BJ (cell line): ENCODE measurements around the gene FCAR. TPM values are rescaled to one million over a fixed set of nuclear protein-coding genes. Genes with fewer than 3 reads are reported as not detected.
"Not testable (repeated sequence)": the region's sequence is repeated elsewhere in the genome, so short reads cannot be mapped to it uniquely, and the experiment has no call there.

ENCODE experiments used
- CTCF ChIA-PET: fragments of 350-600 bp; formaldehyde crosslinking; extraction: SDS; loops from one replicate; lab custom pipeline; 2021; ENCODE audit warnings: antibody characterized with exemption, inconsistent platforms; lab: Yijun Ruan, JAX
- POLR2A ChIA-PET: fragments of 300-600 bp; sonication (Branson Sonifier 250); formaldehyde crosslinking; extraction: SDS; loops from one replicate; lab custom pipeline; 2021; ENCODE audit warnings: antibody characterized with exemption; lab: Charles Lee
- DNase-seq: peaks from one replicate; pipeline ENCODE4 v3.0.0-alpha.2; 2011; ENCODE audit warnings: low read depth
- H3K27me3 ChIP-seq: 2 replicates; pipeline ENCODE4 v1.6.0; 2011; ENCODE audit warnings: low read length; ENCODE audit not compliant: control insufficient read depth, insufficient read depth
- H3K36me3 ChIP-seq: 2 replicates; pipeline ENCODE4 v1.5.1; 2011; ENCODE audit warnings: low read length; ENCODE audit not compliant: control insufficient read depth, insufficient read depth
- H3K4me3 ChIP-seq: 2 replicates; pipeline ENCODE4 v1.5.1; 2011; ENCODE audit warnings: low read depth, mild to moderate bottlenecking, control low read depth, low read length
- polyA plus RNA-seq: library from polyadenylated mRNA; depleted of rRNA; stranded (reverse); fragments of >200 nt; gene quantifications from 2 replicates; pipeline ENCODE4 v1.2.3, GENCODE V29; 2011
- TF ChIP-seq, protein P1 (sequence below): IDR thresholded peaks from 2 replicates; pipeline ENCODE4 v1.5.1; 2011; ENCODE audit warnings: low read depth, mild to moderate bottlenecking, control low read depth, inconsistent platforms, low read length, moderate library complexity; ENCODE audit not compliant: insufficient read depth

The FCAR gene
- polyA plus RNA-seq, 1 experiment = not detected

DNA sequence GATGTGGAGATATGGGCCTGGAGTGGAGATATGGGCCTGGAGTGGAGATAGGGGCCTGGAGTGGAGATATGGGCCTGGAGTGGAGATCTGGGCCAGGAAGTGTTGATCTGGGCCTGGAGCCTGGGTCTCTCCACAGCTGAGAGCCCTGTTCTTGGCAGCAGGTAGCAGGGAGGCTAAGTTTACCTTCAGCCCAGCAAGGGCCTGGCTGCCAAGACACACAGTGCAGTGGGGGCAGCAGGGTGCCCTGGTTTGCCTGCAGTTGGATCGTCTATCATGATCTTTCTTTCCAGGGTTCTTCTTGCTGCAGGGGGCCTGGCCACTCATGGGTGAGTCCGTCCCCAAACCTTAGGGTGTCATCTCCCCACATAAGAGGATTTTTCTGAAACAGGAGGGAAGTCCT lies 23.1 kb upstream of the FCAR start:
- Histone ChIP-seq H3K36me3 (no peaks in the 10 kb centered on the region), H3K4me3 (no peak overlapping the region), H3K27me3 (no peaks in the 10 kb centered on the region)
- CTCF ChIA-PET = no interaction called here
- no peak for DNase-seq
- TF ChIP-seq, protein P1, sequence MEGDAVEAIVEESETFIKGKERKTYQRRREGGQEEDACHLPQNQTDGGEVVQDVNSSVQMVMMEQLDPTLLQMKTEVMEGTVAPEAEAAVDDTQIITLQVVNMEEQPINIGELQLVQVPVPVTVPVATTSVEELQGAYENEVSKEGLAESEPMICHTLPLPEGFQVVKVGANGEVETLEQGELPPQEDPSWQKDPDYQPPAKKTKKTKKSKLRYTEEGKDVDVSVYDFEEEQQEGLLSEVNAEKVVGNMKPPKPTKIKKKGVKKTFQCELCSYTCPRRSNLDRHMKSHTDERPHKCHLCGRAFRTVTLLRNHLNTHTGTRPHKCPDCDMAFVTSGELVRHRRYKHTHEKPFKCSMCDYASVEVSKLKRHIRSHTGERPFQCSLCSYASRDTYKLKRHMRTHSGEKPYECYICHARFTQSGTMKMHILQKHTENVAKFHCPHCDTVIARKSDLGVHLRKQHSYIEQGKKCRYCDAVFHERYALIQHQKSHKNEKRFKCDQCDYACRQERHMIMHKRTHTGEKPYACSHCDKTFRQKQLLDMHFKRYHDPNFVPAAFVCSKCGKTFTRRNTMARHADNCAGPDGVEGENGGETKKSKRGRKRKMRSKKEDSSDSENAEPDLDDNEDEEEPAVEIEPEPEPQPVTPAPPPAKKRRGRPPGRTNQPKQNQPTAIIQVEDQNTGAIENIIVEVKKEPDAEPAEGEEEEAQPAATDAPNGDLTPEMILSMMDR = no peak
- POLR2A ChIA-PET = no interaction called here

- H3K4me3 ChIP-seq = no peak overlapping the region
- CTCF ChIA-PET = no interaction called here
- TF ChIP-seq, protein P1 = no peak
- no peaks in the 10 kb centered on the region for H3K27me3 ChIP-seq
- H3K36me3 ChIP-seq = no peaks in the 10 kb centered on the region
- DNase-seq = no peak
- POLR2A ChIA-PET = no interaction called here
These were observed 22.7 kb upstream of the FCAR start for GRCh38 chr19:54851353-54851752.

DNA sequence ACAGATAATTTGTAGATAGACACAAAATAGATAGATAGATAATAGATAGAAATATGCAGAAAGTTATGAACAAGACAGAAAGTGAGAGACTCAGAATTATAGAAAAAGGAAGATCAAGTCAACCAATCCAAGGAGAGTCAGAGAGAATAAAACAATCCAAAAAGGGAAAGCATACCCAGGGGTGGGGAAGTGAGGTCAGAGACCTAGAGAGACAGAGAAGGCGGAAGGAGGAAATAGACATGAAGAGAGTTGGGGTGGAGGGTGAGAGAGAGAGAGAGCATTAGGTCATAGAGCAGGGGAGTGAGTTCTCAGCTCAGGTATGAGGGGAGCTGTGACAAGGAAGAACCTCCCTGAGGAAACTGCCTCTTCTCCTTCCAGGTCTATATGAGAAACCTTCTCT lies 18.8 kb upstream of the FCAR start:
- CTCF ChIA-PET, DNase-seq, H3K36me3 ChIP-seq, H3K27me3 ChIP-seq, POLR2A ChIA-PET, H3K4me3 ChIP-seq: not testable (repeated sequence)

DNA sequence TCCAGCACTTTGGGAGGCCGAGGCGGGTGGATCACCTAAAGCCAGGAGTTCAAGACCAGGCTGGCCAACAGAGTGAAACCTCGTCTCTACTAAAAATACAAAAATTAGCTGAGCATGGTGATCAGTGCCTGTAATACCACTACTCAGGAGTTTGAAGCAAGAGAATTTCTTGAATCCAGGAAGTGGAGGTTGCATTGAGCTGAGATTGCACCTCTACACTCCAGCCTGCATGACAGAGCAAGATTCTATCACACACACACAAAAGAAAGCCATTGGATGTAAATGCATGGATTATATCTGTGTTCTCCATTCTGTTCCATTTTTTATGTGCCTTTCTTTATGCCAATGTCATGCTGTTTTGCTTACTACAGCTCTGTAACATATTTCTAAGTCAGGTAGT lies 15.6 kb upstream of the FCAR start:
- POLR2A ChIA-PET, H3K36me3 ChIP-seq, H3K4me3 ChIP-seq, H3K27me3 ChIP-seq, DNase-seq, CTCF ChIA-PET: not testable (repeated sequence)

DNA sequence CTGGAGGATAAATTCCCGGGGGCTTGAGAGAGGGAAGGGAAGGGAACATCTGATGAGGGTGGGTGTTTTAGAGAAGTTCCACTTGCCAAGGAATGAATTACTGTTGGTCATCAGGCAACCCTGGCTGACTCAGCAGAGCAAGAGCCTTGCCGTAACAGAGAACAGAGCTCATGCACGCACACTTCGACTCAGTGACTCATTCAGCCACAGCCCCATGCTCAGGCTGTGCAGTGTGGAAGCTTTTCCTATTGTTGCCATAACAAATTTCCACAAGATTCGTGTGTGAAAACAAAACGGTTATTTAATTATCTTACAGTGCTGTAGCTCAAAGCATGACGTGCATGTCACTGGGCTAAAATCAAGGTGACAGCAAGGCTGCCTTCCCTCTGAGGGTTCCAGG lies 14.6 kb upstream of the FCAR start:
- H3K4me3 ChIP-seq, H3K36me3 ChIP-seq, DNase-seq, CTCF ChIA-PET, POLR2A ChIA-PET, H3K27me3 ChIP-seq: not testable (repeated sequence)

- H3K27me3 ChIP-seq, CTCF ChIA-PET, H3K4me3 ChIP-seq, DNase-seq, POLR2A ChIA-PET, H3K36me3 ChIP-seq: not testable (repeated sequence)
These were observed 10.6 kb upstream of the FCAR start for GRCh38 chr19:54863459-54863858.

GRCh38 chr19:54871696-54872095 lies 2.3 kb upstream of the FCAR start:
- ChIA-PET POLR2A (no interaction called here), CTCF (interaction anchor here (0.5 kb wide), 1 partner anchor 27 kb away, joined by 3 read pairs; no protein-coding TSS in a partner anchor)
- no peak overlapping the region for H3K4me3 ChIP-seq
- H3K27me3 ChIP-seq = no peaks in the 10 kb centered on the region
- no peaks in the 10 kb centered on the region for H3K36me3 ChIP-seq
- TF ChIP-seq, protein P1 = no peak
- no peak for DNase-seq
